ENCODE data around the gene ARID3C.

ARID3C gene

GRCh38 chr9:34591917-34592866 is 36.7 kb downstream of the ARID3C start:
- DNase-seq = no peak

- DNase-seq = peak; percentile 75
Measured at GRCh38 chr9:34591248-34591916, 37.5 kb downstream of the ARID3C start.

- no peak for DNase-seq
Measured at GRCh38 chr9:34590381-34591247, 38.3 kb downstream of the ARID3C start.

GRCh38 chr9:34589636-34590380 is 39.1 kb downstream of the ARID3C start, which contains the start of gene CNTFR:
Gene CNTFR (minus strand): TSS chr9:34589724. CDS start chr9:34568981, 20,743 bp downstream.
- no peak for DNase-seq

GRCh38 chr9:34588671-34589635 is 39.9 kb downstream of the ARID3C start:
- no peak for DNase-seq

- DNase-seq = no peak
Measured at GRCh38 chr9:34587271-34587670, 41.6 kb downstream of the ARID3C start.

- no peak for DNase-seq
Measured at GRCh38 chr9:34585946-34586669, 42.8 kb downstream of the ARID3C start.

- DNase-seq = no peak
Measured at GRCh38 chr9:34584970-34585369, 43.9 kb downstream of the ARID3C start.

- DNase-seq = no peak
Measured at GRCh38 chr9:34582787-34583186, 46.1 kb downstream of the ARID3C start.

- no peak for DNase-seq
Measured at GRCh38 chr9:34581318-34581717, 47.5 kb downstream of the ARID3C start.

- no peak for DNase-seq
Measured at GRCh38 chr9:34580358-34580757, 48.5 kb downstream of the ARID3C start.

- DNase-seq = no peak
Measured at GRCh38 chr9:34579808-34580163, 49.1 kb downstream of the ARID3C start.

GRCh38 chr9:34579104-34579807 is 49.6 kb downstream of the ARID3C start:
- no peak for DNase-seq

- DNase-seq = no peak
Measured at GRCh38 chr9:34578241-34579103, 50.4 kb downstream of the ARID3C start.

GRCh38 chr9:34577400-34578240 is 51.2 kb downstream of the ARID3C start:
- DNase-seq = no peak

GRCh38 chr9:34576597-34577399 is 52.1 kb downstream of the ARID3C start:
- no peak for DNase-seq

Data from stimulated activated CD4-positive, alpha-beta T cell treated with anti-CD3 and anti-CD28 coated beads, Interleukin-1b, Interleukin-23, amount 100 ng/mL, for 48 hours (primary cell).